WTC11 (cell line): Measurements from ENCODE around the gene OSBP2. TPM values are rescaled to one million over a fixed set of nuclear protein-coding genes. Genes with fewer than 3 reads are reported as not detected.
A peak's percentile ranks its signal among the peaks of the same experiment; 100 is the strongest.

ENCODE experiments used
- ATAC-seq: fragments of 200-7000 bp; cut with Tn5 transposase; 2 replicates; pipeline ENCODE4 v1.10.0; 2021; ENCODE audit warnings: mild to moderate bottlenecking, moderate library complexity
- CTCF ChIA-PET: fragments of 300-600 bp; sonication (Branson Sonifier 250); formaldehyde crosslinking; loops from one replicate; lab custom pipeline; 2021; ENCODE audit warnings: antibody characterized with exemption; lab: Charles Lee
- POLR2A ChIA-PET: fragments of 350-600 bp; sonication (Branson Sonifier 250); formaldehyde crosslinking; loops from one replicate; lab custom pipeline; 2021; ENCODE audit warnings: antibody characterized with exemption; lab: Charles Lee
- DNase-seq: peaks from one replicate; pipeline ENCODE4 v3.0.0; 2021; ENCODE audit warnings: low spot score
- H3K27ac Mint-ChIP-seq: 2 replicates; pipeline ENCODE4 v1.8.0; 2021; ENCODE audit warnings: mixed read lengths
- H3K27me3 Mint-ChIP-seq: 2 replicates; pipeline ENCODE4 v1.8.0; 2021; ENCODE audit warnings: low read depth, mild to moderate bottlenecking, moderate library complexity, mixed read lengths
- H3K36me3 Mint-ChIP-seq: 2 replicates; pipeline ENCODE4 v1.8.0; 2021; ENCODE audit warnings: mixed read lengths
- H3K4me1 Mint-ChIP-seq: 2 replicates; pipeline ENCODE4 v1.8.0; 2022; ENCODE audit warnings: mixed read lengths
- H3K4me3 Mint-ChIP-seq: 2 replicates; pipeline ENCODE4 v1.8.0; 2021; ENCODE audit warnings: mild to moderate bottlenecking, moderate library complexity, mixed read lengths
- H3K9me3 Mint-ChIP-seq: 2 replicates; pipeline ENCODE4 v1.8.0; 2021; ENCODE audit warnings: mixed read lengths
- AFF4 ChIP-seq: sonication (generic); formaldehyde crosslinking; IDR thresholded peaks from 2 replicates; pipeline ENCODE4 v1.8.1; 2023; ENCODE audit warnings: mild to moderate bottlenecking, missing genetic modification reagents, borderline replicate concordance
- ARID4B ChIP-seq: sonication (generic); formaldehyde crosslinking; IDR thresholded peaks from 2 replicates; pipeline ENCODE4 v1.8.0; 2023; ENCODE audit warnings: missing genetic modification reagents, mild to moderate bottlenecking, borderline replicate concordance
- CREM ChIP-seq: sonication (generic); formaldehyde crosslinking; IDR thresholded peaks from 2 replicates; pipeline ENCODE4 v1.8.1; 2022; ENCODE audit warnings: mild to moderate bottlenecking, missing genetic modification reagents, moderate library complexity
- ESRRA ChIP-seq: sonication (generic); formaldehyde crosslinking; IDR thresholded peaks from 2 replicates; pipeline ENCODE4 v1.8.1; 2022; ENCODE audit warnings: mild to moderate bottlenecking, missing genetic modification reagents, borderline replicate concordance
- FOXP1 ChIP-seq: sonication (generic); formaldehyde crosslinking; IDR thresholded peaks from 2 replicates; pipeline ENCODE4 v1.8.0; 2022; ENCODE audit warnings: missing genetic modification reagents, mild to moderate bottlenecking, moderate library complexity, borderline replicate concordance
- GABPB1 ChIP-seq: sonication (generic); formaldehyde crosslinking; IDR thresholded peaks from 2 replicates; pipeline ENCODE4 v1.8.1; 2023; ENCODE audit warnings: mild to moderate bottlenecking, missing genetic modification reagents
- GRHL2 ChIP-seq: fragments of 250-450 bp; sonication (Bioruptor Pico); IDR thresholded peaks from 2 replicates; pipeline ENCODE4 v1.8.0; 2022; ENCODE audit warnings: mild to moderate bottlenecking, moderate library complexity; ENCODE audit not compliant: insufficient replicate concordance, severe bottlenecking
- IRF1 ChIP-seq: sonication (generic); formaldehyde crosslinking; IDR thresholded peaks from 2 replicates; pipeline ENCODE4 v1.8.0; 2023; ENCODE audit warnings: missing genetic modification reagents
- IRF2 ChIP-seq: sonication (generic); formaldehyde crosslinking; IDR thresholded peaks from 2 replicates; pipeline ENCODE4 v1.8.0; 2022; ENCODE audit warnings: low read depth, missing genetic modification reagents, borderline replicate concordance
- JUN ChIP-seq: sonication (generic); formaldehyde crosslinking; IDR thresholded peaks from 2 replicates; pipeline ENCODE4 v1.8.0; 2023; ENCODE audit warnings: mild to moderate bottlenecking, missing genetic modification reagents
- SMAD4 ChIP-seq: sonication (generic); formaldehyde crosslinking; IDR thresholded peaks from 2 replicates; pipeline ENCODE4 v1.8.0; 2022; ENCODE audit warnings: mild to moderate bottlenecking, missing genetic modification reagents
- TEAD1 ChIP-seq: sonication (generic); formaldehyde crosslinking; IDR thresholded peaks from 2 replicates; pipeline ENCODE4 v1.8.0; 2022; ENCODE audit warnings: mild to moderate bottlenecking, missing genetic modification reagents
- USF2 ChIP-seq: sonication (generic); formaldehyde crosslinking; IDR thresholded peaks from 2 replicates; pipeline ENCODE4 v1.8.1; 2023; ENCODE audit warnings: mild to moderate bottlenecking, missing genetic modification reagents, moderate library complexity
- ZNF263 ChIP-seq: sonication (generic); formaldehyde crosslinking; IDR thresholded peaks from 2 replicates; pipeline ENCODE4 v1.8.1; 2022; ENCODE audit warnings: low read depth, mild to moderate bottlenecking, moderate library complexity, missing genetic modification reagents
- ZNF317 ChIP-seq: sonication (generic); formaldehyde crosslinking; IDR thresholded peaks from 2 replicates; pipeline ENCODE4 v1.8.1; 2023; ENCODE audit warnings: low read depth, mild to moderate bottlenecking, moderate library complexity, missing genetic modification reagents, borderline replicate concordance
- ZNF416 ChIP-seq: fragments of 250-450 bp; sonication (Bioruptor Pico); IDR thresholded peaks from 2 replicates; pipeline ENCODE4 v1.9.0; 2021; ENCODE audit warnings: mild to moderate bottlenecking, inconsistent platforms
- total RNA-seq: library from RNA; stranded (reverse); gene quantifications from 3 replicates; pipeline ENCODE4 v1.2.3, GENCODE V29; 2021

OSBP2 gene
- total RNA-seq, 1 experiment from 2014 or later = 4.1 TPM

- DNase-seq (no peak), ATAC-seq (0 out of 2 replicates have a peak, but pooled peaks have one; percentile 11)
- CTCF ChIA-PET = interaction anchor here (0.9 to 3.5 kb wide), 6 partner anchors 14 to 188 kb away, joined by 3 to 14 read pairs (median 6); no protein-coding TSS in a partner anchor
- no peaks in the 10 kb centered on the region for H3K9me3 Mint-ChIP-seq
- peak overlapping the region; percentile 65 for H3K4me3 Mint-ChIP-seq
- no peaks in the 10 kb centered on the region for H3K36me3 Mint-ChIP-seq
- TF ChIP-seq ZNF416 (no peak), SMAD4 (CRISPR knock-in tag) (no peak), ARID4B (CRISPR knock-in tag) (no peak), IRF2 (CRISPR knock-in tag) (no peak), IRF1 (CRISPR knock-in tag) (no peak)
- POLR2A ChIA-PET = interaction anchor here (1.1 kb wide), 1 partner anchor 8 kb away, joined by 3 read pairs; no protein-coding TSS in a partner anchor
- H3K4me1 Mint-ChIP-seq = peaks cover 14% of the 10 kb centered on the region
- H3K27ac Mint-ChIP-seq = no peak overlapping the region
- H3K27me3 Mint-ChIP-seq = peaks cover 37% of the 10 kb centered on the region
Measured at GRCh38 chr22:30821863-30822215, 127.2 kb downstream of the OSBP2 start.

- ChIA-PET CTCF (interaction anchor here (0.5 to 3.5 kb wide), 8 partner anchors 11 to 306 kb away, joined by 3 to 14 read pairs (median 5); no protein-coding TSS in a partner anchor), POLR2A (interaction anchor here (1.1 kb wide), 1 partner anchor 9 kb away, joined by 3 read pairs; no protein-coding TSS in a partner anchor)
- Mint-ChIP-seq H3K4me1 (peaks cover 14% of the 10 kb centered on the region), H3K36me3 (no peaks in the 10 kb centered on the region), H3K27ac (no peak overlapping the region), H3K9me3 (no peaks in the 10 kb centered on the region), H3K27me3 (peaks cover 37% of the 10 kb centered on the region), H3K4me3 (peak overlapping the region; percentile 65)
- TF ChIP-seq AFF4 = no peak
- TF ChIP-seq JUN = no peak
- TF ChIP-seq GRHL2 (CRISPR knock-in tag) = no peak
- no peak for TF ChIP-seq ZNF263 (CRISPR knock-in tag)
- no peak for TF ChIP-seq GABPB1
- TF ChIP-seq FOXP1 (CRISPR knock-in tag) = 0 out of 2 replicates have a peak, but pooled peaks have one; percentile 24
- TF ChIP-seq CREM (CRISPR knock-in tag) = no peak
- 0 out of 2 replicates have a peak, but pooled peaks have one; percentile 28 for TF ChIP-seq TEAD1 (CRISPR knock-in tag)
- TF ChIP-seq USF2 (CRISPR knock-in tag) = peak; percentile 1; the same call in 1 of the 2 replicates
- TF ChIP-seq ESRRA = peak; percentile 15; the same call in 1 of the 2 replicates
- TF ChIP-seq ZNF416 = no peak
- TF ChIP-seq ZNF317 (CRISPR knock-in tag) = no peak
- peak; percentile 46 for DNase-seq
- ATAC-seq = peak; percentile 50
Measured at GRCh38 chr22:30822216-30823014, 127.7 kb downstream of the OSBP2 start.
